Measurements from ENCODE around the gene RASSF3. TPM values are rescaled to one million over a fixed set of nuclear protein-coding genes. Genes with fewer than 3 reads are reported as not detected.

The RASSF3 gene
- total RNA-seq, 6 experiments from 2014 or later: 5.8 to 27.3 (median 10.6) TPM

DNA sequence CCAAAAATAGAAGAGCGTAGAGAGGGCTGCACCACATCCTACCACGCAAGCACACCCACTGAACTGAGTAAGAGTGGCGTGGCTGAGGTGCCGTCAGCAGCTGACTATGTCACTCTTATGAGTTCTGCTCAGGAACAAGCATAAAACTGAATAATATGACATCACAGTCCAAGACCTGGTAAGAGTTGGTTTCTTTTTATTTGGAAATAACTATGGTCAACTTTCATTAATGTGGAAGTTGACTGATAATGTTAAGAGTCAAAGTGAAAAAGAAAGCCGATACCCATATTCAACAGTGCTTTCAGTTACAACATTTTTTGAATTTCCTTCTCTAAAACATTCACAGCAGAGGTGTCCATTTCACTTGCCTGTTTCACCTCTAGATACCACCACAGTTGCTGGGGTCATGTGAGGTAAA lies 104.3 kb downstream of the RASSF3 start:
- Histone ChIP-seq H3K27me3 (no peaks in the 10 kb centered on the region), H3K4me1 (no peaks in the 10 kb centered on the region), H3K36me3 (peaks cover 0 to 15% (median 5%) of the 10 kb centered on the region in 4 donors), H3K4me3 (no peak overlapping the region), H3K9me3 (no peaks in the 10 kb centered on the region), H3K27ac (no peak overlapping the region)
- TF ChIP-seq, protein P1, sequence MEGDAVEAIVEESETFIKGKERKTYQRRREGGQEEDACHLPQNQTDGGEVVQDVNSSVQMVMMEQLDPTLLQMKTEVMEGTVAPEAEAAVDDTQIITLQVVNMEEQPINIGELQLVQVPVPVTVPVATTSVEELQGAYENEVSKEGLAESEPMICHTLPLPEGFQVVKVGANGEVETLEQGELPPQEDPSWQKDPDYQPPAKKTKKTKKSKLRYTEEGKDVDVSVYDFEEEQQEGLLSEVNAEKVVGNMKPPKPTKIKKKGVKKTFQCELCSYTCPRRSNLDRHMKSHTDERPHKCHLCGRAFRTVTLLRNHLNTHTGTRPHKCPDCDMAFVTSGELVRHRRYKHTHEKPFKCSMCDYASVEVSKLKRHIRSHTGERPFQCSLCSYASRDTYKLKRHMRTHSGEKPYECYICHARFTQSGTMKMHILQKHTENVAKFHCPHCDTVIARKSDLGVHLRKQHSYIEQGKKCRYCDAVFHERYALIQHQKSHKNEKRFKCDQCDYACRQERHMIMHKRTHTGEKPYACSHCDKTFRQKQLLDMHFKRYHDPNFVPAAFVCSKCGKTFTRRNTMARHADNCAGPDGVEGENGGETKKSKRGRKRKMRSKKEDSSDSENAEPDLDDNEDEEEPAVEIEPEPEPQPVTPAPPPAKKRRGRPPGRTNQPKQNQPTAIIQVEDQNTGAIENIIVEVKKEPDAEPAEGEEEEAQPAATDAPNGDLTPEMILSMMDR (IDR thresholded peaks at IDR 0.05): no peak
- TF ChIP-seq POLR2A (IDR thresholded peaks at IDR 0.05): no peak
- 63% methylated on average over 4 of the region's 5 CpGs for WGBS (ENCODE audit: insufficient coverage, low coverage, low lambda C conversion rate, missing lambda C conversion rate)
- no peak for DNase-seq
- intact Hi-C loops (cut with DNase I): no loop called here
- peak; percentile 21 to 55 (median 46) for ATAC-seq

DNA sequence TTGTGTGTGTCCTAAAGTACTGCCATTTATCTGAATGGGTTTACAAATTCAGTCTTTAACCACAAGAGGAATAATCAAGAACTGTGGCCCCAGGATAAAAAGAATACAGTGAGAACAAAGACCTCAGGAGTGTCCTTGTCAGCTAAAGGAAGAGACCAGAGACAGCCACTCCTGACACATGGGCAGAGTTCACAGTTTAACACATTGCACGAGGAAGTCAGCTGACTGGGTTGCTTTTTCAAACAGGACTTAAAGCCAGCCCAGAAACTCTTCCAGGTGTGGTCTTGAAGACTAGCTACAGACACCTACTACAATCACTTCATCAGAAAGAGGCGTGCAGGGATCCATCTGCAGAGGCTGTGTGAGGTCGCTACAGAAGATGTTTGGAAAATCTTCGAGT lies 106.1 kb downstream of the RASSF3 start:
- H3K27me3 ChIP-seq: no peaks in the 10 kb centered on the region
- TF ChIP-seq, protein P1 (IDR thresholded peaks at IDR 0.05): no peak
- no peak for TF ChIP-seq POLR2A (IDR thresholded peaks at IDR 0.05)
- H3K27ac ChIP-seq: no peak overlapping the region
- H3K4me1 ChIP-seq: no peaks in the 10 kb centered on the region
- H3K9me3 ChIP-seq: no peaks in the 10 kb centered on the region
- DNase-seq (no peak), ATAC-seq (peak in 1 of 4 donors; percentile 14)
- no peak overlapping the region for H3K4me3 ChIP-seq
- H3K36me3 ChIP-seq: peaks cover 0 to 31% (median 9%) of the 10 kb centered on the region in 4 donors
- intact Hi-C loops (cut with DNase I): no loop called here
- WGBS (ENCODE audit: insufficient coverage, low coverage, low lambda C conversion rate, missing lambda C conversion rate): 20% methylated on average over 1 of the region's 4 CpGs

DNA sequence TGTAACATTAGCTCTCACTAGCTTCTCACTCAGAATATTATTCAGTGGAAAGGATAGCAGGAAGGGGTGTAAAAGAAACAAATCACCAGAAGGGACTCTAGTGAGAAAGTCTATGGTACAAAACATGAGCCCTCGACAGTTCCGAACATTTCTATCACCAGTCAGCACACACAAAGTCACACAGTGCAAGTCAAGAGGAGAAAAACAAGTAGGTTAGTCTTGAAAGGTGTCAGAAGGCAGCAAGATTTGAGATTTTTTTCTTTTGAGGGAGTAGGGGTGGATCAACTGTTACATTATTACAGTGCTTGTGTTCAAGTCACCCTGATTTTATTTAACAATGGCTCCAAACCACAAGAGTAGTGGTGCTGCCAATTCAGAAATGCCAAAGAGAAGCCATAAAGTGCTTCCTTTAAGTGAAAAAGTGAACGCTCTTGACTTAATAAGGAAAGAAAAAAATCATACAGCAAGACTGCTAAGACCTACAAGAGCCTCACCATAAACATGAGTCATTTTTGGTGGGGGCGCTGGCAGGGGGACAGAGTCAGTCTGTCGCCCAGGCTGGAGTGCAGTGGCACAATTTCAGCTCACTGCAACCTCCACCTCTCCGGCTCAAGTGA lies 106.7 kb downstream of the RASSF3 start:
- no peaks in the 10 kb centered on the region for H3K4me1 ChIP-seq
- H3K4me3 ChIP-seq: no peak overlapping the region
- DNase-seq: no peak
- H3K27me3 ChIP-seq: no peaks in the 10 kb centered on the region
- 90% methylated on average over 3 of the region's 6 CpGs for WGBS (ENCODE audit: insufficient coverage, low coverage, low lambda C conversion rate, missing lambda C conversion rate)
- peaks cover 0 to 34% (median 11%) of the 10 kb centered on the region in 4 donors for H3K36me3 ChIP-seq
- H3K9me3 ChIP-seq: no peaks in the 10 kb centered on the region
- ATAC-seq: no peak
- intact Hi-C loops (cut with DNase I): no loop called here
- TF ChIP-seq POLR2A (IDR thresholded peaks at IDR 0.05): no peak
- TF ChIP-seq, protein P1 (IDR thresholded peaks at IDR 0.05): no peak
- no peak overlapping the region for H3K27ac ChIP-seq

DNA sequence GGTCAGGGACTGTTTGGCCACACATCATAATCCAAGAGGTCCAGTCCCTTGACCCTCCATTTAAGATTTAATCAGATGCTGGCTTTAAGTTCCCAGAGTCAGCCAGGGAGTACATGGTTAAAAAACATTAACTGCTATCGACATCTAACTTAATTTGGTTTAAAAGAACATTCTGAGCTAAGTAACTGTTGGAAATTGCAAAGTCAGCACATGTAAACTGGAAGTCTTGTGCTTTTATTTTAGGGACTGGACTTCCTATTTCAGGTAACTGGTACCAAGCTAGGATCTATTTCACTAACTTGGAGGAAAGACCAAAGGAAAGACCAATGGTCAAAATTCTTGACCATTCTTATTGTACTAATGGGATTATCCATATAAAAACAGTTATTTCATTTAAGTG lies 108.4 kb downstream of the RASSF3 start:
- Histone ChIP-seq H3K36me3 (peaks cover 0 to 44% (median 15%) of the 10 kb centered on the region in 4 donors), H3K4me1 (no peaks in the 10 kb centered on the region), H3K9me3 (no peaks in the 10 kb centered on the region), H3K27ac (no peak overlapping the region), H3K4me3 (no peak overlapping the region), H3K27me3 (no peaks in the 10 kb centered on the region)
- WGBS (ENCODE audit: insufficient coverage, low coverage, low lambda C conversion rate, missing lambda C conversion rate): 78% methylated on average over 1 of the region's 1 CpG
- DNase-seq (no peak), ATAC-seq (no peak)
- intact Hi-C loops (cut with DNase I): no loop called here
- TF ChIP-seq, protein P1 (IDR thresholded peaks at IDR 0.05): no peak
- no peak for TF ChIP-seq POLR2A (IDR thresholded peaks at IDR 0.05)
